ENCODE measurements around the gene DEK. TPM values are rescaled to one million over a fixed set of nuclear protein-coding genes. Genes with fewer than 3 reads are reported as not detected.

Gene DEK
- total RNA-seq, 1 experiment from 2014 or later: 204 TPM

DNA sequence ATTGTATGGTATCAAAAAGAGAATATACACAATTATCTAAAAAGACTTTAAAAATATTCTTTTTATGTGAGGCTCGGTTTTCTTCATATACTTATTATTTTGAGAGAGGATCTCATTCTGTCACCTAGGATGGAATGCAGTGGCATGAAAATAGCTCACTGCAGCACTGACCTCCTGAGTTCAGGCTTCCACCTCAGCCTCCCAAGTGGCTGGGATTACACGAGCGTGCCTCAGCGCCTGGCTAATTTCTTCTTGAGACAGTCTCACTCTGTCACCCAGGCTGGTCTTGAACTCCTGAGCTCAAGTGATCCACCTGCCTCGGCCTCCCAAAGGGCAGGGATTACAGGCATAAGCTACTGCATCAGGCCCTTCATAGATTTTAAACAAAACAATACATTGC is 10.7 kb downstream of the DEK start (continued):
- TF ChIP-seq MYBL2 (CRISPR knock-in tag; IDR thresholded peaks at IDR 0.05) (no peak), FOXP1 (CRISPR knock-in tag; IDR thresholded peaks at IDR 0.05; ENCODE audit: borderline replicate concordance) (no peak), TEAD4 (CRISPR knock-in tag; IDR thresholded peaks at IDR 0.05) (no peak), JAZF1 (CRISPR knock-in tag; IDR thresholded peaks at IDR 0.05) (no peak)
- TF ChIP-seq, protein P1, sequence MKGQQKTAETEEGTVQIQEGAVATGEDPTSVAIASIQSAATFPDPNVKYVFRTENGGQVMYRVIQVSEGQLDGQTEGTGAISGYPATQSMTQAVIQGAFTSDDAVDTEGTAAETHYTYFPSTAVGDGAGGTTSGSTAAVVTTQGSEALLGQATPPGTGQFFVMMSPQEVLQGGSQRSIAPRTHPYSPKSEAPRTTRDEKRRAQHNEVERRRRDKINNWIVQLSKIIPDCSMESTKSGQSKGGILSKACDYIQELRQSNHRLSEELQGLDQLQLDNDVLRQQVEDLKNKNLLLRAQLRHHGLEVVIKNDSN (CRISPR knock-in tag; IDR thresholded peaks at IDR 0.05): no peak
- TF ChIP-seq, protein P2, sequence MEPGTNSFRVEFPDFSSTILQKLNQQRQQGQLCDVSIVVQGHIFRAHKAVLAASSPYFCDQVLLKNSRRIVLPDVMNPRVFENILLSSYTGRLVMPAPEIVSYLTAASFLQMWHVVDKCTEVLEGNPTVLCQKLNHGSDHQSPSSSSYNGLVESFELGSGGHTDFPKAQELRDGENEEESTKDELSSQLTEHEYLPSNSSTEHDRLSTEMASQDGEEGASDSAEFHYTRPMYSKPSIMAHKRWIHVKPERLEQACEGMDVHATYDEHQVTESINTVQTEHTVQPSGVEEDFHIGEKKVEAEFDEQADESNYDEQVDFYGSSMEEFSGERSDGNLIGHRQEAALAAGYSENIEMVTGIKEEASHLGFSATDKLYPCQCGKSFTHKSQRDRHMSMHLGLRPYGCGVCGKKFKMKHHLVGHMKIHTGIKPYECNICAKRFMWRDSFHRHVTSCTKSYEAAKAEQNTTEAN (CRISPR knock-in tag; IDR thresholded peaks at IDR 0.05): no peak

DNA sequence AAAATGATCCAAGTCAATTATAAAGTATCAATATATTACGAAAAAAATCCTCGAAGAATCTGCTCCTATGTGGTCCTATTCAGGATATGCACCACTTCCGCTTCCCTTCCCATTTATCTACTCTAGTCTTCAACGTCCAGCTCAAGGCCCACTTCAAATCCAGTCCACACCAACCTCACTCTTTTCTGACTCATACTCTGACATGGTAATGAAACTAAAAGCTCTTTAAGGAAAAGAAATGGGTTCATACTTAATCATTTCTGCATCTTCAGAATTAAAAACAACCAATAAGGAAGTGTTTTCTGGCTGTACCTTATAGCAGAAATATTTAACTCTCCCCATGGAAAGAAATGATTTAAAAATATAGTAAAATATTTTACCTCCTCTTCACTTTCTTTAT is 15.1 kb downstream of the DEK start:
- DNase-seq (ENCODE audit: low spot score) (no peak), ATAC-seq (no peak)
- TF ChIP-seq SMAD4 (CRISPR knock-in tag; IDR thresholded peaks at IDR 0.05) (no peak), NFE2L1 (CRISPR knock-in tag; IDR thresholded peaks at IDR 0.05) (no peak), RELA (CRISPR knock-in tag; IDR thresholded peaks at IDR 0.05; ENCODE audit: borderline replicate concordance) (no peak), ZNF396 (CRISPR knock-in tag; IDR thresholded peaks at IDR 0.05; ENCODE audit: borderline replicate concordance) (no peak), ZNF138 (CRISPR knock-in tag; conservative IDR thresholded peaks at IDR 0.05) (no peak), MYBL2 (CRISPR knock-in tag; IDR thresholded peaks at IDR 0.05) (no peak), NR3C1 (CRISPR knock-in tag; conservative IDR thresholded peaks at IDR 0.05; ENCODE audit: low read depth) (no peak), TCF7 (CRISPR knock-in tag; IDR thresholded peaks at IDR 0.05; ENCODE audit: low read depth) (no peak), NFATC4 (CRISPR knock-in tag; IDR thresholded peaks at IDR 0.05) (no peak), ETV6 (CRISPR knock-in tag; IDR thresholded peaks at IDR 0.05) (no peak), FOXK1 (CRISPR knock-in tag; IDR thresholded peaks at IDR 0.05) (no peak)
- TF ChIP-seq, protein P3, sequence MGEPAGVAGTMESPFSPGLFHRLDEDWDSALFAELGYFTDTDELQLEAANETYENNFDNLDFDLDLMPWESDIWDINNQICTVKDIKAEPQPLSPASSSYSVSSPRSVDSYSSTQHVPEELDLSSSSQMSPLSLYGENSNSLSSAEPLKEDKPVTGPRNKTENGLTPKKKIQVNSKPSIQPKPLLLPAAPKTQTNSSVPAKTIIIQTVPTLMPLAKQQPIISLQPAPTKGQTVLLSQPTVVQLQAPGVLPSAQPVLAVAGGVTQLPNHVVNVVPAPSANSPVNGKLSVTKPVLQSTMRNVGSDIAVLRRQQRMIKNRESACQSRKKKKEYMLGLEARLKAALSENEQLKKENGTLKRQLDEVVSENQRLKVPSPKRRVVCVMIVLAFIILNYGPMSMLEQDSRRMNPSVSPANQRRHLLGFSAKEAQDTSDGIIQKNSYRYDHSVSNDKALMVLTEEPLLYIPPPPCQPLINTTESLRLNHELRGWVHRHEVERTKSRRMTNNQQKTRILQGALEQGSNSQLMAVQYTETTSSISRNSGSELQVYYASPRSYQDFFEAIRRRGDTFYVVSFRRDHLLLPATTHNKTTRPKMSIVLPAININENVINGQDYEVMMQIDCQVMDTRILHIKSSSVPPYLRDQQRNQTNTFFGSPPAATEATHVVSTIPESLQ (CRISPR knock-in tag; IDR thresholded peaks at IDR 0.05): no peak
- TF ChIP-seq, protein P4, sequence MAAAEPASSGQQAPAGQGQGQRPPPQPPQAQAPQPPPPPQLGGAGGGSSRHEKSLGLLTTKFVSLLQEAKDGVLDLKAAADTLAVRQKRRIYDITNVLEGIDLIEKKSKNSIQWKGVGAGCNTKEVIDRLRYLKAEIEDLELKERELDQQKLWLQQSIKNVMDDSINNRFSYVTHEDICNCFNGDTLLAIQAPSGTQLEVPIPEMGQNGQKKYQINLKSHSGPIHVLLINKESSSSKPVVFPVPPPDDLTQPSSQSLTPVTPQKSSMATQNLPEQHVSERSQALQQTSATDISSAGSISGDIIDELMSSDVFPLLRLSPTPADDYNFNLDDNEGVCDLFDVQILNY (CRISPR knock-in tag; IDR thresholded peaks at IDR 0.05): no peak
- TF ChIP-seq, protein P2 (CRISPR knock-in tag; IDR thresholded peaks at IDR 0.05): no peak
- TF ChIP-seq, protein P5, sequence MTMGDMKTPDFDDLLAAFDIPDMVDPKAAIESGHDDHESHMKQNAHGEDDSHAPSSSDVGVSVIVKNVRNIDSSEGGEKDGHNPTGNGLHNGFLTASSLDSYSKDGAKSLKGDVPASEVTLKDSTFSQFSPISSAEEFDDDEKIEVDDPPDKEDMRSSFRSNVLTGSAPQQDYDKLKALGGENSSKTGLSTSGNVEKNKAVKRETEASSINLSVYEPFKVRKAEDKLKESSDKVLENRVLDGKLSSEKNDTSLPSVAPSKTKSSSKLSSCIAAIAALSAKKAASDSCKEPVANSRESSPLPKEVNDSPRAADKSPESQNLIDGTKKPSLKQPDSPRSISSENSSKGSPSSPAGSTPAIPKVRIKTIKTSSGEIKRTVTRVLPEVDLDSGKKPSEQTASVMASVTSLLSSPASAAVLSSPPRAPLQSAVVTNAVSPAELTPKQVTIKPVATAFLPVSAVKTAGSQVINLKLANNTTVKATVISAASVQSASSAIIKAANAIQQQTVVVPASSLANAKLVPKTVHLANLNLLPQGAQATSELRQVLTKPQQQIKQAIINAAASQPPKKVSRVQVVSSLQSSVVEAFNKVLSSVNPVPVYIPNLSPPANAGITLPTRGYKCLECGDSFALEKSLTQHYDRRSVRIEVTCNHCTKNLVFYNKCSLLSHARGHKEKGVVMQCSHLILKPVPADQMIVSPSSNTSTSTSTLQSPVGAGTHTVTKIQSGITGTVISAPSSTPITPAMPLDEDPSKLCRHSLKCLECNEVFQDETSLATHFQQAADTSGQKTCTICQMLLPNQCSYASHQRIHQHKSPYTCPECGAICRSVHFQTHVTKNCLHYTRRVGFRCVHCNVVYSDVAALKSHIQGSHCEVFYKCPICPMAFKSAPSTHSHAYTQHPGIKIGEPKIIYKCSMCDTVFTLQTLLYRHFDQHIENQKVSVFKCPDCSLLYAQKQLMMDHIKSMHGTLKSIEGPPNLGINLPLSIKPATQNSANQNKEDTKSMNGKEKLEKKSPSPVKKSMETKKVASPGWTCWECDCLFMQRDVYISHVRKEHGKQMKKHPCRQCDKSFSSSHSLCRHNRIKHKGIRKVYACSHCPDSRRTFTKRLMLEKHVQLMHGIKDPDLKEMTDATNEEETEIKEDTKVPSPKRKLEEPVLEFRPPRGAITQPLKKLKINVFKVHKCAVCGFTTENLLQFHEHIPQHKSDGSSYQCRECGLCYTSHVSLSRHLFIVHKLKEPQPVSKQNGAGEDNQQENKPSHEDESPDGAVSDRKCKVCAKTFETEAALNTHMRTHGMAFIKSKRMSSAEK (CRISPR knock-in tag; IDR thresholded peaks at IDR 0.05; ENCODE audit: borderline replicate concordance): no peak
- TF ChIP-seq, protein P1 (CRISPR knock-in tag; IDR thresholded peaks at IDR 0.05): no peak
- TF ChIP-seq, protein P6, sequence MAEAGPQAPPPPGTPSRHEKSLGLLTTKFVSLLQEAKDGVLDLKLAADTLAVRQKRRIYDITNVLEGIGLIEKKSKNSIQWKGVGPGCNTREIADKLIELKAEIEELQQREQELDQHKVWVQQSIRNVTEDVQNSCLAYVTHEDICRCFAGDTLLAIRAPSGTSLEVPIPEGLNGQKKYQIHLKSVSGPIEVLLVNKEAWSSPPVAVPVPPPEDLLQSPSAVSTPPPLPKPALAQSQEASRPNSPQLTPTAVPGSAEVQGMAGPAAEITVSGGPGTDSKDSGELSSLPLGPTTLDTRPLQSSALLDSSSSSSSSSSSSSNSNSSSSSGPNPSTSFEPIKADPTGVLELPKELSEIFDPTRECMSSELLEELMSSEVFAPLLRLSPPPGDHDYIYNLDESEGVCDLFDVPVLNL (CRISPR knock-in tag; IDR thresholded peaks at IDR 0.05; ENCODE audit: borderline replicate concordance, low read depth): no peak
- TF ChIP-seq, protein P7, sequence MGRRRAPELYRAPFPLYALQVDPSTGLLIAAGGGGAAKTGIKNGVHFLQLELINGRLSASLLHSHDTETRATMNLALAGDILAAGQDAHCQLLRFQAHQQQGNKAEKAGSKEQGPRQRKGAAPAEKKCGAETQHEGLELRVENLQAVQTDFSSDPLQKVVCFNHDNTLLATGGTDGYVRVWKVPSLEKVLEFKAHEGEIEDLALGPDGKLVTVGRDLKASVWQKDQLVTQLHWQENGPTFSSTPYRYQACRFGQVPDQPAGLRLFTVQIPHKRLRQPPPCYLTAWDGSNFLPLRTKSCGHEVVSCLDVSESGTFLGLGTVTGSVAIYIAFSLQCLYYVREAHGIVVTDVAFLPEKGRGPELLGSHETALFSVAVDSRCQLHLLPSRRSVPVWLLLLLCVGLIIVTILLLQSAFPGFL (CRISPR knock-in tag; IDR thresholded peaks at IDR 0.05; ENCODE audit: borderline replicate concordance): no peak
- Mint-ChIP-seq H3K36me3 (peaks cover 71% of the 10 kb centered on the region), H3K27me3 (ENCODE audit: low read depth) (no peaks in the 10 kb centered on the region), H3K4me3 (no peak overlapping the region), H3K27ac (no peak overlapping the region), H3K9me3 (no peaks in the 10 kb centered on the region), H3K4me1 (peaks cover 16% of the 10 kb centered on the region)
- POLR2A ChIA-PET: no interaction called here
- CTCF ChIA-PET: interaction anchor here (0.5 kb wide), 1 partner anchor 89 kb away, joined by 3 read pairs; no protein-coding TSS in a partner anchor
